CD8-positive, alpha-beta memory T cell (primary cell): ENCODE results near the gene PLSCR1. TPM values are rescaled to one million over a fixed set of nuclear protein-coding genes. Genes with fewer than 3 reads are reported as not detected.
"Not testable (repeated sequence)": the region's sequence is repeated elsewhere in the genome, so short reads cannot be mapped to it uniquely, and the experiment has no call there.

Source experiments
- CTCF ChIA-PET: fragments of 350-600 bp; sonication (Branson Sonifier 250); formaldehyde crosslinking; loops from one replicate; lab custom pipeline; 2021; ENCODE audit warnings: antibody characterized with exemption; lab: Charles Lee
- POLR2A ChIA-PET: fragments of 350-600 bp; sonication (Branson Sonifier 250); formaldehyde crosslinking; loops from one replicate; lab custom pipeline; 2021; ENCODE audit warnings: antibody characterized with exemption; lab: Charles Lee
- DNase-seq, 5 donors: peaks; one replicate each; pipeline versions ENCODE4 v3.0.0 to v3.0.0-alpha.2; 2020 to 2022; ENCODE audit warnings: mixed read lengths in 1 of 5
- H3K27ac ChIP-seq: one replicate; pipeline ENCODE4 v1.7.0; 2013; ENCODE audit warnings: low read depth, mild to moderate bottlenecking, low read length, moderate library complexity
- H3K27me3 ChIP-seq: 2 replicates; pipeline ENCODE4 v1.7.0; 2013; ENCODE audit warnings: low read length, mild to moderate bottlenecking; ENCODE audit not compliant: insufficient read depth, poor library complexity, severe bottlenecking
- H3K36me3 ChIP-seq: 2 replicates; pipeline ENCODE4 v1.7.0; 2013; ENCODE audit warnings: mild to moderate bottlenecking, low read length, moderate library complexity; ENCODE audit not compliant: insufficient read depth
- H3K4me1 ChIP-seq: 2 replicates; pipeline ENCODE4 v1.7.0; 2013; ENCODE audit warnings: mild to moderate bottlenecking, low read length, moderate library complexity; ENCODE audit not compliant: insufficient read depth
- H3K4me3 ChIP-seq: 2 replicates; pipeline ENCODE4 v1.7.0; 2013; ENCODE audit warnings: mild to moderate bottlenecking, low read length
- H3K9me3 ChIP-seq: 2 replicates; pipeline ENCODE4 v1.7.0; 2013; ENCODE audit warnings: mild to moderate bottlenecking, low read length
- H3K27ac Mint-ChIP-seq, 8 donors: one replicate each; pipeline ENCODE4 v1.8.0; 2020 to 2021; ENCODE audit warnings: mixed read lengths in 8 of 8, mild to moderate bottlenecking in 6 of 8, inconsistent platforms in 3 of 8, moderate library complexity in 3 of 8
- H3K27me3 Mint-ChIP-seq, 2 donors: one replicate each; pipeline ENCODE4 v1.8.0; 2020 to 2021; ENCODE audit warnings: mixed read lengths in 2 of 2, mild to moderate bottlenecking in 1 of 2, moderate library complexity in 1 of 2
- H3K36me3 Mint-ChIP-seq, 3 donors: one replicate each; pipeline ENCODE4 v1.8.0; 2020 to 2021; ENCODE audit warnings: mixed read lengths in 3 of 3, inconsistent platforms in 1 of 3, mild to moderate bottlenecking in 1 of 3
- H3K4me1 Mint-ChIP-seq, 3 donors: one replicate each; pipeline ENCODE4 v1.8.0; 2020 to 2021; ENCODE audit warnings: mixed read lengths in 3 of 3, inconsistent platforms in 1 of 3, mild to moderate bottlenecking in 1 of 3
- H3K4me3 Mint-ChIP-seq, 7 donors: one replicate each; pipeline ENCODE4 v1.8.0; 2020 to 2021; ENCODE audit warnings: mixed read lengths in 7 of 7, mild to moderate bottlenecking in 6 of 7, moderate library complexity in 4 of 7, inconsistent platforms in 2 of 7
- H3K9me3 Mint-ChIP-seq, 5 donors: one replicate each; pipeline ENCODE4 v1.8.0; 2020 to 2022; ENCODE audit warnings: mixed read lengths in 5 of 5, mild to moderate bottlenecking in 3 of 5, moderate library complexity in 2 of 5, inconsistent platforms in 1 of 5
- polyA plus RNA-seq: library from polyadenylated mRNA; unstranded; fragments of 300-500 nt; fragmentation: Illumina TruSeq; gene quantifications from one replicate; pipeline ENCODE4 v1.2.3, GENCODE V29; 2021
- total RNA-seq, 2 experiments: library from RNA; stranded (reverse); gene quantifications; one replicate each; pipeline ENCODE4 v1.2.3, GENCODE V29; 2021

Gene PLSCR1
- total and polyA plus RNA-seq, 3 experiments from 2014 or later = 19.1 to 40.8 (median 24.1) TPM

DNA sequence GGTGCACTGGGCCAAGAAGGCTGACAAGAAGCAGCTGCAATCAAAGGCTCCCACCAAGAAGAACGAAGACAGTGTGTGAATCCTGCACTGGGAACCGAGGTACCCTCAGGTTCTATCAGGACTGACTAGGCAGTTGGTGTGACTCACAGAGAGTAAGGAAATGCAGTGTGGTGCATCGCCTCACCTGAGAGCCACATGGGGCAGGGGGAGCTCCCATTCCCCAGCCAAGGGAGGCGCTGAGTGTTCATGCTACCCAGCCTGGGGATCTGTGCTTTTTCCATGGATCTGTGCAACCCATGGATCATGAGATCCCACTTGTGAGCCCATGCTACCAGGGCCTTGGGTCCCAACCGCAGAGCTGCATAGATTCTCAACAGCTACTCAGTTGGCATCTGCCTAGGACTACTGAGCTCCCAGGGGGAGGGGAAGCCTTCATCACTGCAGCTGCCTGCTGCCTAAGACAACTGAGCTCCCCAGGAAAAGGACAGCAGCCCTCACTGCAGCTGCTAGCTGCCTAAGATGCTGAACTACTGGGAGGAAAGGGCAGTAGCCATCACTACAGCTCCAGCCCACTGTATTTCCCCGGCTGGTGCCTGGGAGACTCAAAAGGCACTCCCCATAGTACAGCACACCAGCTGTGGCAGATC, 68.2 kb downstream of the PLSCR1 start:
- DNase-seq = no peak
- H3K27me3 ChIP-seq = no peaks in the 10 kb centered on the region
- no peaks in the 10 kb centered on the region for H3K4me1 Mint-ChIP-seq
- H3K9me3 ChIP-seq = no peaks in the 10 kb centered on the region
- no peak overlapping the region for H3K4me3 ChIP-seq
- ChIA-PET CTCF (no interaction called here), POLR2A (no interaction called here)
- no peak overlapping the region for H3K4me3 Mint-ChIP-seq
- no peak overlapping the region for H3K27ac ChIP-seq
- no peaks in the 10 kb centered on the region for H3K36me3 ChIP-seq
- H3K27ac Mint-ChIP-seq = no peak overlapping the region
- peaks cover 0 to 5% (median 0%) of the 10 kb centered on the region in 5 donors for H3K9me3 Mint-ChIP-seq
- peaks cover 20 to 51% of the 10 kb centered on the region in 2 donors for H3K27me3 Mint-ChIP-seq
- no peaks in the 10 kb centered on the region for H3K36me3 Mint-ChIP-seq
- H3K4me1 ChIP-seq = no peaks in the 10 kb centered on the region

- H3K4me3 ChIP-seq, DNase-seq, H3K36me3 Mint-ChIP-seq, H3K4me1 Mint-ChIP-seq, CTCF ChIA-PET, H3K4me1 ChIP-seq, POLR2A ChIA-PET, H3K27me3 ChIP-seq, H3K9me3 ChIP-seq, H3K27ac ChIP-seq, H3K4me3 Mint-ChIP-seq, H3K36me3 ChIP-seq, H3K9me3 Mint-ChIP-seq: not testable (repeated sequence)
- H3K27me3 Mint-ChIP-seq = peaks cover 19 to 42% of the 10 kb centered on the region in 2 donors
- peak overlapping the region in 1 of 8 donors; percentile 54 for H3K27ac Mint-ChIP-seq
Observed at GRCh38 chr3:146474976-146475375, 69.4 kb downstream of the PLSCR1 start.

- CTCF ChIA-PET = no interaction called here
- no peak for DNase-seq
- Histone ChIP-seq H3K4me1 (peaks cover 8% of the 10 kb centered on the region), H3K27ac (no peak overlapping the region), H3K9me3 (no peaks in the 10 kb centered on the region), H3K27me3 (no peaks in the 10 kb centered on the region), H3K36me3 (no peaks in the 10 kb centered on the region), H3K4me3 (no peak overlapping the region)
- Mint-ChIP-seq H3K4me1 (peaks cover 2 to 17% (median 9%) of the 10 kb centered on the region in 3 donors), H3K9me3 (peaks cover 0 to 2% (median 0%) of the 10 kb centered on the region in 5 donors), H3K27ac (no peak overlapping the region), H3K27me3 (peaks cover 14 to 31% of the 10 kb centered on the region in 2 donors), H3K36me3 (no peaks in the 10 kb centered on the region), H3K4me3 (no peak overlapping the region)
- POLR2A ChIA-PET = no interaction called here
Observed at GRCh38 chr3:146473726-146474125, 70.7 kb downstream of the PLSCR1 start.

- H3K27me3 ChIP-seq = no peaks in the 10 kb centered on the region
- no peak overlapping the region for H3K27ac ChIP-seq
- H3K9me3 Mint-ChIP-seq = no peaks in the 10 kb centered on the region
- no peaks in the 10 kb centered on the region for H3K36me3 ChIP-seq
- H3K36me3 Mint-ChIP-seq = no peaks in the 10 kb centered on the region
- H3K4me3 ChIP-seq = no peak overlapping the region
- peaks cover 5 to 18% (median 11%) of the 10 kb centered on the region in 3 donors for H3K4me1 Mint-ChIP-seq
- H3K27ac Mint-ChIP-seq = no peak overlapping the region
- ChIA-PET CTCF (no interaction called here), POLR2A (no interaction called here)
- H3K9me3 ChIP-seq = no peaks in the 10 kb centered on the region
- H3K4me1 ChIP-seq = peaks cover 8% of the 10 kb centered on the region
- peaks cover 9 to 20% of the 10 kb centered on the region in 2 donors for H3K27me3 Mint-ChIP-seq
- H3K4me3 Mint-ChIP-seq = peak overlapping the region in 1 of 7 donors; percentile 48
- no peak for DNase-seq
Observed at GRCh38 chr3:146472611-146473010, 71.8 kb downstream of the PLSCR1 start.

GRCh38 chr3:146471012-146471411, 73.4 kb downstream of the PLSCR1 start:
- Mint-ChIP-seq H3K4me1 (peaks cover 6 to 18% (median 11%) of the 10 kb centered on the region in 3 donors), H3K36me3 (no peaks in the 10 kb centered on the region), H3K9me3 (no peaks in the 10 kb centered on the region), H3K27ac (no peak overlapping the region), H3K4me3 (peak overlapping the region in 5 of 7 donors; percentile 68 to 88 (median 81)), H3K27me3 (peaks cover 9 to 20% of the 10 kb centered on the region in 2 donors)
- Histone ChIP-seq H3K27ac (no peak overlapping the region), H3K4me3 (no peak overlapping the region), H3K27me3 (no peaks in the 10 kb centered on the region), H3K4me1 (peaks cover 8% of the 10 kb centered on the region), H3K36me3 (no peaks in the 10 kb centered on the region), H3K9me3 (no peaks in the 10 kb centered on the region)
- CTCF ChIA-PET = no interaction called here
- DNase-seq = no peak
- POLR2A ChIA-PET = no interaction called here

GRCh38 chr3:146470425-146470990, 73.9 kb downstream of the PLSCR1 start:
- CTCF ChIA-PET = no interaction called here
- Histone ChIP-seq H3K4me1 (peaks cover 8% of the 10 kb centered on the region), H3K4me3 (no peak overlapping the region), H3K9me3 (no peaks in the 10 kb centered on the region), H3K27ac (no peak overlapping the region), H3K27me3 (no peaks in the 10 kb centered on the region), H3K36me3 (no peaks in the 10 kb centered on the region)
- Mint-ChIP-seq H3K4me3 (peak overlapping the region; percentile 81 to 92 (median 85)), H3K27me3 (peaks cover 6 to 15% of the 10 kb centered on the region in 2 donors), H3K9me3 (no peaks in the 10 kb centered on the region), H3K27ac (peak overlapping the region in 3 of 8 donors; percentile 19 to 69 (median 60)), H3K36me3 (no peaks in the 10 kb centered on the region), H3K4me1 (peaks cover 6 to 18% (median 11%) of the 10 kb centered on the region in 3 donors)
- POLR2A ChIA-PET = no interaction called here
- no peak for DNase-seq

DNA sequence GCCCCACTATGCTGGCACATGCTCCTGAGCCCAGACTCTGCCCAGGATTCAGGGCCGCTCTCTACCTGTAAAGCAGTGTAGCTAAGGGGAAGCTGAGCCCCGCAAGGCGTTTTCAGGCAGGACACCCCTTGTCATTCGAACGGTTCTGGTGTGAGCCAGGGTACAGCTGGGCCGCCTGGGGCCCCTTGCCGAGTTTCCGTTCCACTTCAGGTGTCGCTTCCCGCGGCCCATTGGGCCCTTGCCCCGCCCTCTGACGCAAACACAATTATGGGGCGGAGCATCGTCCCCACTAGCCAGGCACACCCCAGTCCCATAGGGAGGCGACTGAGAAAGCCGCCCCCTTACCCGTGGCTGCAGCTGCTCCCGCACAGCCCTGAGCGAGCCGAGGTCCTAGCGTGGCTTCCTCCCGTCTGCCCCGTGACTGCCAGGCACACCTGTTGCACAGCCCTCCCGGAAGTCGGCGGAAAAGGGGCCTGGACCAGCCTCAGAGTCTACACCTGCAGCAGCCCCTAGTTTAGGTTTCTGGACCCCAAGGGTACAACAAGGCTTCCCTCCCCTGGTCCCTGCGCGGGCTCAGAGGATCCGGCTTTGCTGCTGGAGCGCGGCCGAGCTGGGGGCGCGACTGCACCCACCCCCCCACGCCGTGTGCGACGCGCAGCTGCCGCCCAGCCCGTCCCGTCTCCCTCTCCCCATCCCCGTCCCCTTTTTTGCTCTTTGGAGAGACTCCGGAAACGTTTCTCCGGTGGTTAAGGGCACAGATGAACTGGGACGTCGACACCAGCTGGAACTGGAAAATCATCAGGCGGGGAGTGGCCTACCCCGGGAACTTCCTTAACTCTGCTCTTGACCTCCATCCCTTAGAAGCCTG, 75.0 kb downstream of the PLSCR1 start, which contains the start of gene PLSCR2:
Gene PLSCR2 (minus strand): TSS at position 412 of the 868 bp plus-strand sequence. CDS start 9,657 bp downstream, outside the sequence.
- H3K4me3 ChIP-seq = peak within 1 kb of the TSS; percentile 58
- Mint-ChIP-seq H3K36me3 (no peaks in the 10 kb centered on the region), H3K27me3 (peaks cover 0 to 6% of the 10 kb centered on the region in 2 donors), H3K27ac (peak within 1 kb of the TSS; percentile 43 to 84 (median 72)), H3K4me1 (peaks cover 6 to 18% (median 11%) of the 10 kb centered on the region in 3 donors), H3K9me3 (no peaks in the 10 kb centered on the region), H3K4me3 (peak within 1 kb of the TSS; percentile 81 to 92 (median 85))
- peak within 1 kb of the TSS; percentile 51 for H3K27ac ChIP-seq
- H3K27me3 ChIP-seq = no peaks in the 10 kb centered on the region
- no peaks in the 10 kb centered on the region for H3K9me3 ChIP-seq
- CTCF ChIA-PET = interaction anchor here (0.8 to 1.3 kb wide), 2 partner anchors 9 to 62 kb away, joined by 3 to 4 read pairs; no protein-coding TSS in a partner anchor
- H3K4me1 ChIP-seq = peaks cover 8% of the 10 kb centered on the region
- POLR2A ChIA-PET = interaction anchor here (1.3 kb wide), 1 partner anchor 75 kb away, joined by 10 read pairs; the partner anchor contains the start of gene PLSCR1
- no peaks in the 10 kb centered on the region for H3K36me3 ChIP-seq
- DNase-seq = peak; percentile 41 to 81 (median 73)
